Motor neuron (in vitro differentiated cells): Measurements from ENCODE around the gene YIPF3. TPM values are rescaled to one million over a fixed set of nuclear protein-coding genes. Genes with fewer than 3 reads are reported as not detected.
"Not testable (repeated sequence)": the region's sequence is repeated elsewhere in the genome, so short reads cannot be mapped to it uniquely, and the experiment has no call there.

Experiments used
- ATAC-seq, 8 experiments: fragments of 200-7000 bp; cut with Tn5 transposase; replicated peaks in 6 of 8; 2 replicates each; pipeline ENCODE4 v1.8.0; 2021; ENCODE audit warnings: mild to moderate bottlenecking in 8 of 8, moderate library complexity in 8 of 8
- H3K27ac ChIP-seq, 2 donors: fragments of 250-450 bp; sonication (Bioruptor Pico); 2 replicates each; pipeline ENCODE4 v1.9.0; 2021; ENCODE audit warnings: antibody characterized with exemption in 2 of 2, mild to moderate bottlenecking in 2 of 2, moderate library complexity in 1 of 2
- H3K4me1 ChIP-seq, 2 donors: fragments of 250-450 bp; sonication (Bioruptor Pico); replicated peaks in 1 of 2; 2 replicates each; pipeline ENCODE4 v1.6.1; 2021; ENCODE audit warnings: antibody characterized with exemption in 2 of 2, mild to moderate bottlenecking in 2 of 2, moderate library complexity in 1 of 2
- H3K4me3 ChIP-seq, 5 donors: fragments of 250-450 bp; sonication (Bioruptor Pico); 2 replicates each; pipeline ENCODE4 v1.9.0; 2021; ENCODE audit warnings: antibody characterized with exemption in 5 of 5, mild to moderate bottlenecking in 5 of 5, moderate library complexity in 4 of 5
- WGBS, 10 experiments: fragments of 450-650 bp; shearing (Covaris generic); methylation state at CpG; one replicate each; pipeline ENCODE4 v1.0.0; 2022; 5-methylcytosine and 5-hydroxymethylcytosine counted together
- in situ Hi-C, 9 experiments: fragments of 400-800 bp; cut with MboI; loops; one replicate each; pipeline ENCODE4 v1.15.0; 2021; ENCODE audit warnings: low sequenced_read_pairs in 9 of 9, low pct_unique_long_range_greater_than_20kb in 2 of 9; ENCODE audit not compliant: unreplicated experiment in 9 of 9
- total RNA-seq, 8 experiments: library from RNA; unstranded; fragments of 300-600 nt; gene quantifications; 2 replicates each; pipeline versions ENCODE4 v1.2.3 to v1.2.4, GENCODE V29; 2022

Gene YIPF3
- total RNA-seq, 8 experiments from 2014 or later: 59.3 to 142 (median 101) TPM

DNA sequence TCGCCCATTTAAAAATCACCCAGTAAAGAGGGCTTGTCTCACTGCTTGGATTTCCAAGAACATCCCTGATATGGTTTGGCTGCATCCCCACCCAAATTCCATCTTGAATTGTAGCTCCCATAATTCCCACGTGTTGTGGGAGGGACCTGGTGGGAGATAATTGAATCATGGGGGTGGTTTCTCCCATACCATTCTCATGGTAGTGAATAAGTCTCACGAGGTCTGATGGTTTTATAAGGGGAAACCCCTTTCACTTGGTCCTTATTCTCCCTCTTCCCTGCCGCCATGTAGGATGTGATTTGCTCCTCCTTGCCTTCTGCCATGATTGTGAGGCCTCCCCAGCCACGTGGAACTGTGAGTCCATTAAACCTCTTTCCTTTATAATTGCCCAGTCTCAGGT is 49.5 kb downstream of the YIPF3 start:
- in situ Hi-C loops, H3K27ac ChIP-seq, H3K4me3 ChIP-seq, ATAC-seq, H3K4me1 ChIP-seq: not testable (repeated sequence)
- WGBS, 10 experiments: 43 to 100% (median 61%) methylated on average over 1 to 5 of the region's 5 CpGs; no CpG with 5 or more reads in 2 of the 10 experiments

GRCh38 chr6:43465948-43466347 is 50.8 kb downstream of the YIPF3 start:
- in situ Hi-C loops: no loop called here
- peaks cover 0 to 6% of the 10 kb centered on the region in 2 donors for H3K4me1 ChIP-seq
- 17 to 67% (median 44%) methylated on average over 1 of the region's 2 CpGs; no CpG with 5 or more reads in 5 of the 10 experiments for WGBS, 10 experiments
- no peak for ATAC-seq
- no peak overlapping the region for H3K27ac ChIP-seq
- H3K4me3 ChIP-seq: no peak overlapping the region

DNA sequence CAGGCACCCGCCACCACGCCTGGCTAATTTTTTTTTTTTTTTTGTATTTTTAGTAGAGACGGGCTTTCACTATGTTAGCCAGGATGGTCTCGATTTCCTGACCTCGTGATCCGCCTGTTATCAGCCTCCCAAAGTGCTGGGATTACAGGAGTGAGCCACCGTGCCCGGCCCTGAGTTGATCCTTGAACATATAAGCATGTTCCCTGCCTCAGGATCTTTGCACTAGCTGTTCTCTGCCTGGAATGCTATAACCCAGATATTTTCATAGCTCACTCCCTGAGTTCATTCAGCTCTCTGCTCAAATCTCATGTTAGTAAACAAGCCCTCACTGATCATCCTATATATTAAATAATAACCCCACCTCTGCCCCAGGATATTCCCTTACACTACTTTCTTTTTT is 52.4 kb downstream of the YIPF3 start:
- 65 to 94% (median 83%) methylated on average over 2 to 8 of the region's 8 CpGs; no CpG with 5 or more reads in 2 of the 10 experiments for WGBS, 10 experiments
- ATAC-seq: no peak
- H3K27ac ChIP-seq: no peak overlapping the region
- peaks cover 0 to 4% of the 10 kb centered on the region in 2 donors for H3K4me1 ChIP-seq
- H3K4me3 ChIP-seq: no peak overlapping the region
- in situ Hi-C loops: no loop called here

- Histone ChIP-seq H3K4me1 (no peaks in the 10 kb centered on the region), H3K4me3 (no peak overlapping the region), H3K27ac (no peak overlapping the region)
- WGBS, 10 experiments: 20 to 100% (median 65%) methylated on average over 1 to 5 of the region's 5 CpGs; no CpG with 5 or more reads in 1 of the 10 experiments
- in situ Hi-C loops: no loop called here
- no peak for ATAC-seq
These were observed 54.8 kb downstream of the YIPF3 start for GRCh38 chr6:43461936-43462335.

Other genes with a start within 250 kb of the YIPF3 start
- under 1 TPM in 5 of 8 experiments, not detected in 3; 0.23 to 0.78 (median 0.63) TPM for gene SLC22A7, start 218.7 kb downstream of the YIPF3 start, total RNA-seq
- gene CRIP3, start 208.1 kb downstream of the YIPF3 start, total RNA-seq: 1 to 10 TPM in 6 of 8 experiments, under 1 TPM in 2; 0.81 to 4.1 (median 2.0) TPM
- 10 to 100 TPM in 7 of 8 experiments, 1 to 10 TPM in 1; 9.4 to 25.0 (median 14.7) TPM for gene ZNF318, start 147.3 kb downstream of the YIPF3 start, total RNA-seq
- gene ABCC10, start 89.4 kb downstream of the YIPF3 start, total RNA-seq: 10 to 100 TPM; 10.3 to 70.3 (median 16.4) TPM
- gene DLK2, start 61.4 kb downstream of the YIPF3 start, total RNA-seq: 1 to 10 TPM; 1.5 to 6.5 (median 5.0) TPM
- 10 to 100 TPM in 7 of 8 experiments, 1 to 10 TPM in 1; 7.4 to 24.2 (median 12.7) TPM for gene TJAP1, start 39.4 kb downstream of the YIPF3 start, total RNA-seq
- gene LRRC73, start 6.6 kb downstream of the YIPF3 start, total RNA-seq: 1 to 10 TPM in 4 of 8 experiments, under 1 TPM in 4; 0.67 to 3.7 (median 1.4) TPM
- 10 to 100 TPM; 27.7 to 56.9 (median 41.8) TPM for gene POLR1C, start 163 bp upstream of the YIPF3 start, total RNA-seq
- gene XPO5, start 59.1 kb upstream of the YIPF3 start, total RNA-seq: 10 to 100 TPM; 29.4 to 70.9 (median 38.8) TPM
- gene POLH, start 59.3 kb upstream of the YIPF3 start, total RNA-seq: 10 to 100 TPM in 5 of 8 experiments, 1 to 10 TPM in 3; 4.9 to 44.8 (median 16.4) TPM
- gene GTPBP2, start 112.3 kb upstream of the YIPF3 start, total RNA-seq: 10 to 100 TPM; 31.2 to 86.5 (median 43.7) TPM
- gene MAD2L1BP, start 118.9 kb upstream of the YIPF3 start, total RNA-seq: 10 to 100 TPM; 24.7 to 44.9 (median 30.4) TPM
- gene RSPH9, start 128.1 kb upstream of the YIPF3 start, total RNA-seq: 1 to 10 TPM; 1.1 to 9.7 (median 4.6) TPM
- 10 to 100 TPM; 28.8 to 98.9 (median 56.5) TPM for gene MRPS18A, start 170.9 kb upstream of the YIPF3 start, total RNA-seq